ENCODE results near the gene FBXO45.
"Not testable (repeated sequence)": the region's sequence is repeated elsewhere in the genome, so short reads cannot be mapped to it uniquely, and the experiment has no call there.

Gene FBXO45

GRCh38 chr3:196558476-196558875, 10.0 kb upstream of the FBXO45 start:
- DNase-seq = no peak

- DNase-seq = no peak
These were observed 8.6 kb upstream of the FBXO45 start for GRCh38 chr3:196559826-196560225.

GRCh38 chr3:196563721-196564225, 4.7 kb upstream of the FBXO45 start:
- peak; percentile 60 for DNase-seq

GRCh38 chr3:196569003-196569516, 600 bp downstream of the FBXO45 start:
- DNase-seq = peak; percentile 58

- DNase-seq = not testable (repeated sequence)
These were observed 1.9 kb downstream of the FBXO45 start for GRCh38 chr3:196570332-196570731.

- DNase-seq = no peak
These were observed 3.9 kb downstream of the FBXO45 start for GRCh38 chr3:196572389-196572788.

- no peak for DNase-seq
These were observed 16.7 kb downstream of the FBXO45 start for GRCh38 chr3:196585044-196585757.

- DNase-seq = no peak
These were observed 21.8 kb downstream of the FBXO45 start for GRCh38 chr3:196590279-196590678.

DNA sequence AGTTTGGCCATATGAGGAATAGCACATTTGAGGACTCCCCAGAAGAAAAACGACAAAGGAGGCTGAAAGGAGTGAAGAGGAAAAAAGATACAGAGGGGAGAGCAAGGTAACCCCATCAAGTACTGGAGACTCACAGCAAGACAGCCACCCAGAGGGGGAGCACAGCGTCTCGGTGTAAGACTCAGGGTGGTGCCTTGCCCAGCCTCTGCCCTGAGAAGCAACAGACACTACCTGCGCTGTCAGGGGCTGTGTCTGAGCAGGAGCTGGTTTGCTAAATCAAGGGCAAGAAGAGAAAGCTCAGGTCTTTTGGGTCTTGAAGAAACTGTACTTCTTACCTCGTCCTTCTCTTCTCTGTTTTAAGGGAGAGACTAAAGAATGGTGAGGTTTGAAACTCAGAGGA, 27.9 kb downstream of the FBXO45 start:
- DNase-seq = no peak

- peak; percentile 63 for DNase-seq
These were observed 29.7 kb downstream of the FBXO45 start for GRCh38 chr3:196597971-196598733.

- no peak for DNase-seq
These were observed 31.3 kb downstream of the FBXO45 start for GRCh38 chr3:196599734-196600128.

DNA sequence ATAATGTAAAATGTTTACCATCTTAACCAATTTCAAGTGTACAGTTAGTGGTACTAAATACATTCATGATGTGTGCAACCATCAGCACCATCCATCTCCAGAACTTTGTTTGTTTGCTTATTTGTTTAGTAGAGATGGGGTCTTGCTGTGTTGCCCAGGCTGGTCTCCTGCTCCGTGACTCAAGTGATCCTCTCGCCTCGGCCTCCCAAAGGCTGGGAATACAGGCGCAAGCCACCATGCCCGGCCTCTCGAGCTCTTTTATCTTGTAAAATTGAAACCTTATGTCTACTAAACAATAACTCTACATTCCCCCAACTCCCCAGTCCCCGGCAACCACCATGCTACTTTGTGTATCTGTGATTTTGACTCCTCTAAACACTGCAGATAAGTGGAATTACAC, 31.9 kb downstream of the FBXO45 start:
- DNase-seq = no peak

DNA sequence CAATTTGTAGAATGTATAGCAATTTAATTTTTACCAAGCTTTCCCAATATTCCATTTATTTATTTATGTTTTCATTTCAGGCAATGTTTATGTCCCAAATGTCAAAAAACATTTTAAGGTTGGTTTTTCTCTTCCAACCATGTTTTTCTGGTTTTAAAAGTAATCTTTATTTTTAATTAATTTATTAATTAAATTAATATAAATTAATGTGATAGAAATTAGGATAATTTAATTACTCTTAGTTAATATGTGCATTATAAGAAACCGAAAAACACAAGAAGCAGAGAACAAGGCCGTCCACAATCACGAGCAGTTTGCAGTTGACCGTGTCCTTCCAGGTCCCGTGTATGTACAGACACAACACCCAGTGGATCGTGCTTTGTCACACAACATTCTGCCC, 34.2 kb downstream of the FBXO45 start:
- no peak for DNase-seq

GRCh38 chr3:196603683-196604082, 35.2 kb downstream of the FBXO45 start:
- no peak for DNase-seq

DNA sequence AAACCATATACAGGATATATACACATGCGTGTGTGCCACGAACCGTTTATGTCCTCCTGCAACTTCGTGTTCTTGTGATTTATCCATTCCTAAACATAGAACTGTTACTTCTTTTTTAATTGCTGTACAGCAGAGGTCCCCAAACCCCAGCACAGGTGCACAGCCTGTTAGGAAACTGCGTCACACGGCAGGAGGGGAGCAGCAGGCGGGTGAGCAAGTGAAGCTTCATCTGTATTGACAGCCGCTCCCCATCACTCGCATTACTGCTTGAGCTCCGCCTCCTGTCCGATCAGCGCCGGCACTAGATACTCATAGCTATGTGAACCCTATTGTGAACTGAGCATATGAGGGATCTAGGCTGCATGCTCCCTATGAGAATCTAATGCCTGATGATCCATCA, 36.1 kb downstream of the FBXO45 start:
- DNase-seq = peak; percentile 68

GRCh38 chr3:196608693-196609092, 40.2 kb downstream of the FBXO45 start:
- DNase-seq = no peak

GRCh38 chr3:196609343-196609775, 40.9 kb downstream of the FBXO45 start:
- DNase-seq = peak; percentile 93

- DNase-seq = peak; percentile 38
These were observed 41.5 kb downstream of the FBXO45 start for GRCh38 chr3:196609805-196610515.

- DNase-seq = peak; percentile 22
These were observed 43.5 kb downstream of the FBXO45 start for GRCh38 chr3:196611761-196612483.

DNA sequence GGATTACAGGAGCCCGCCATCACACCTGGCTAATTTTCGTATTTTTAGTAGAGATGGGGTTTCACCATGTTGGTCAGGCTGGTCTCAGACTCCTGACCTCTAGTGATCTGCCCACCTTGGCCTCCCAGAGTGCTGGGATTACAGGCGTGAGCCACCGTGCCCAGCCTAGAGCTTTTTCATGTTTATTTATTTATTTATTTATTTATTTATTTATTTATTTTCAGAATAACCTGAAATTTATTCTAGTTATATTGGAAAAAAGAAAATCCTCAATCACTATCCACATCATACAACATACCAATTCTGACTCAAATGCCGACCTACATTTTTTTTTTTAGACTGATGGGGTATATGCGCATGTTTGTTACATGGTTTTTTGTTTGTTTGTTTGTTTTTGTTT, 46.8 kb downstream of the FBXO45 start:
- DNase-seq = not testable (repeated sequence)

DNA sequence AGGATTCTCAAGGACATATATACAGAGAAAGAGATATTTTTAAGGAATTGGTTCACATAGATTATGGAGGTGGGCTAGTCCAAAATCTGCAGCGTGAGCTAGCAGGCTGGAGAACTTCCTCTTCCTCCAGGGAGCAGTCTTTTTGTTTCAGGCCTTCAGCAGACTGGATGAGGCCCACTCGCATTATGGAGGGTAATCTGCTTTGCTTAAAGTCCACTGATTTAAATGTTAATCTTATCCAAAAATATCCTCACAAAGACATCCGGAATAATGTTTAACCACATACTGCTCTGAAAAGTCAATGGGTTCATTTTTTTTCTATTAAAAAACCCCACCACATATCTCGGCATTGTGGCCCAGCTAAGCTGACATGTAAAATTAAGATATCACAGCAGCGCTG, 48.8 kb downstream of the FBXO45 start:
- DNase-seq = no peak

GRCh38 chr3:196619223-196619622, 50.8 kb downstream of the FBXO45 start:
- DNase-seq = no peak

DNA sequence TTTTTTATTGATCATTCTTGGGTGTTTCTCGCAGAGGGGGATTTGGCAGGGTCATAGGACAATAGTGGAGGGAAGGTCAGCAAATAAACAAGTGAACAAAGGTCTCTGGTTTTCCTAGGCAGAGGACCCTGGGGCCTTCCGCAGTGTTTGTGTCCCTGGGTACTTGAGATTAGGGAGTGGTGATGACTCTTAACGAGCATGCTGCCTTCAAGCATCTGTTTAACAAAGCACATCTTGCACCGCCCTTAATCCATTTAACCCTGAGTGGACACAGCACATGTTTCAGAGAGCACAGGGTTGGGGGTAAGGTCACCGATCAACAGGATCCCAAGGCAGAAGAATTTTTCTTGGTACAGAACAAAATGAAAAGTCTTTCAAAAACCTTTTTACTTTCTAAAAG, 51.2 kb downstream of the FBXO45 start:
- DNase-seq = not testable (repeated sequence)

All from CD4-positive, alpha-beta T cell treated with Interleukin-21 for 1 hour (primary cell).